ENCODE data around the gene PLCG1. TPM values are rescaled to one million over a fixed set of nuclear protein-coding genes. Genes with fewer than 3 reads are reported as not detected.

Gene PLCG1
- total RNA-seq, 2 experiments from 2014 or later, result 395 to 406 TPM

GRCh38 chr20:41201760-41202159, 64.4 kb downstream of the PLCG1 start:
- Mint-ChIP-seq H3K27ac (no peak overlapping the region), H3K27me3 (ENCODE audit: low read depth) (no peaks in the 10 kb centered on the region), H3K4me1 (ENCODE audit: low read depth) (peaks cover 3% of the 10 kb centered on the region), H3K9me3 (ENCODE audit: insufficient read depth) (peaks cover 11% of the 10 kb centered on the region), H3K4me3 (no peak overlapping the region), H3K36me3 (ENCODE audit: low read depth) (peaks cover 18% of the 10 kb centered on the region)
- POLR2A ChIA-PET, result no interaction called here
- CTCF ChIA-PET, result interaction anchor here (1.0 to 2.0 kb wide), 3 partner anchors 45 to 233 kb away, joined by 3 to 6 read pairs (median 3); partner anchors contain the start of gene LPIN3
- ATAC-seq, result no peak
- DNase-seq, result no peak

- no peak for ATAC-seq
- POLR2A ChIA-PET, result no interaction called here
- Mint-ChIP-seq H3K9me3 (ENCODE audit: insufficient read depth) (peaks cover 11% of the 10 kb centered on the region), H3K4me3 (no peak overlapping the region), H3K36me3 (ENCODE audit: low read depth) (peaks cover 17% of the 10 kb centered on the region), H3K4me1 (ENCODE audit: low read depth) (peaks cover 3% of the 10 kb centered on the region), H3K27ac (no peak overlapping the region), H3K27me3 (ENCODE audit: low read depth) (no peaks in the 10 kb centered on the region)
- no peak for DNase-seq
- CTCF ChIA-PET, result interaction anchor here (1.0 to 2.0 kb wide), 2 partner anchors 46 to 234 kb away, joined by 3 to 6 read pairs; no protein-coding TSS in a partner anchor
Observed at GRCh38 chr20:41202426-41202825, 65.1 kb downstream of the PLCG1 start.

GRCh38 chr20:41203660-41204059, 66.3 kb downstream of the PLCG1 start:
- CTCF ChIA-PET, result no interaction called here
- ATAC-seq, result no peak
- peaks cover 13% of the 10 kb centered on the region for H3K36me3 Mint-ChIP-seq (ENCODE audit: low read depth)
- POLR2A ChIA-PET, result no interaction called here
- H3K27ac Mint-ChIP-seq, result no peak overlapping the region
- peaks cover 3% of the 10 kb centered on the region for H3K4me1 Mint-ChIP-seq (ENCODE audit: low read depth)
- no peak overlapping the region for H3K4me3 Mint-ChIP-seq
- no peak for DNase-seq
- H3K27me3 Mint-ChIP-seq (ENCODE audit: low read depth), result peaks cover 2% of the 10 kb centered on the region
- H3K9me3 Mint-ChIP-seq (ENCODE audit: insufficient read depth), result peaks cover 7% of the 10 kb centered on the region

- Mint-ChIP-seq H3K4me1 (ENCODE audit: low read depth) (no peaks in the 10 kb centered on the region), H3K27ac (no peak overlapping the region), H3K9me3 (ENCODE audit: insufficient read depth) (no peaks in the 10 kb centered on the region), H3K27me3 (ENCODE audit: low read depth) (peaks cover 2% of the 10 kb centered on the region), H3K4me3 (no peak overlapping the region), H3K36me3 (ENCODE audit: low read depth) (peaks cover 7% of the 10 kb centered on the region)
- ATAC-seq (no peak), DNase-seq (no peak)
- POLR2A ChIA-PET, result no interaction called here
- CTCF ChIA-PET, result interaction anchor here (1.1 kb wide), 1 partner anchor 128 kb away, joined by 3 read pairs; no protein-coding TSS in a partner anchor
Observed at GRCh38 chr20:41204304-41205265, 67.2 kb downstream of the PLCG1 start.

GRCh38 chr20:41205313-41205712, 68.0 kb downstream of the PLCG1 start:
- no peak overlapping the region for H3K4me3 Mint-ChIP-seq
- no peak for ATAC-seq
- ChIA-PET POLR2A (no interaction called here), CTCF (interaction anchor here (1.1 kb wide), 1 partner anchor 127 kb away, joined by 3 read pairs; no protein-coding TSS in a partner anchor)
- H3K27ac Mint-ChIP-seq, result no peak overlapping the region
- peaks cover 4% of the 10 kb centered on the region for H3K36me3 Mint-ChIP-seq (ENCODE audit: low read depth)
- H3K9me3 Mint-ChIP-seq (ENCODE audit: insufficient read depth), result no peaks in the 10 kb centered on the region
- H3K4me1 Mint-ChIP-seq (ENCODE audit: low read depth), result no peaks in the 10 kb centered on the region
- no peak for DNase-seq
- peaks cover 2% of the 10 kb centered on the region for H3K27me3 Mint-ChIP-seq (ENCODE audit: low read depth)

GRCh38 chr20:41213150-41213820, 75.9 kb downstream of the PLCG1 start:
- POLR2A ChIA-PET, result no interaction called here
- Mint-ChIP-seq H3K27me3 (ENCODE audit: low read depth) (peaks cover 3% of the 10 kb centered on the region), H3K4me3 (no peak overlapping the region), H3K36me3 (ENCODE audit: low read depth) (no peaks in the 10 kb centered on the region), H3K4me1 (ENCODE audit: low read depth) (peaks cover 2% of the 10 kb centered on the region), H3K27ac (no peak overlapping the region), H3K9me3 (ENCODE audit: insufficient read depth) (no peaks in the 10 kb centered on the region)
- DNase-seq (no peak), ATAC-seq (no peak)
- CTCF ChIA-PET, result no interaction called here

GRCh38 chr20:41214202-41214601, 76.9 kb downstream of the PLCG1 start:
- Mint-ChIP-seq H3K9me3 (ENCODE audit: insufficient read depth) (no peaks in the 10 kb centered on the region), H3K4me1 (ENCODE audit: low read depth) (peaks cover 2% of the 10 kb centered on the region), H3K27ac (no peak overlapping the region), H3K4me3 (no peak overlapping the region), H3K36me3 (ENCODE audit: low read depth) (no peaks in the 10 kb centered on the region), H3K27me3 (ENCODE audit: low read depth) (peaks cover 3% of the 10 kb centered on the region)
- ChIA-PET POLR2A (no interaction called here), CTCF (interaction anchor here (0.7 kb wide), 1 partner anchor 80 kb away, joined by 3 read pairs; no protein-coding TSS in a partner anchor)
- ATAC-seq (no peak), DNase-seq (no peak)

GRCh38 chr20:41214666-41215065, 77.3 kb downstream of the PLCG1 start:
- ATAC-seq (no peak), DNase-seq (no peak)
- Mint-ChIP-seq H3K4me3 (no peak overlapping the region), H3K36me3 (ENCODE audit: low read depth) (no peaks in the 10 kb centered on the region), H3K4me1 (ENCODE audit: low read depth) (peaks cover 2% of the 10 kb centered on the region), H3K9me3 (ENCODE audit: insufficient read depth) (no peaks in the 10 kb centered on the region), H3K27ac (no peak overlapping the region), H3K27me3 (ENCODE audit: low read depth) (peaks cover 3% of the 10 kb centered on the region)
- CTCF ChIA-PET, result interaction anchor here (0.7 kb wide), 1 partner anchor 80 kb away, joined by 3 read pairs; no protein-coding TSS in a partner anchor
- POLR2A ChIA-PET, result no interaction called here

- DNase-seq, result no peak
- no peak overlapping the region for H3K27ac Mint-ChIP-seq
- peaks cover 3% of the 10 kb centered on the region for H3K27me3 Mint-ChIP-seq (ENCODE audit: low read depth)
- ChIA-PET CTCF (interaction anchor here (1.2 kb wide), 1 partner anchor 9 kb away, joined by 4 read pairs; no protein-coding TSS in a partner anchor), POLR2A (no interaction called here)
- H3K4me3 Mint-ChIP-seq, result no peak overlapping the region
- no peaks in the 10 kb centered on the region for H3K36me3 Mint-ChIP-seq (ENCODE audit: low read depth)
- no peaks in the 10 kb centered on the region for H3K9me3 Mint-ChIP-seq (ENCODE audit: insufficient read depth)
- ATAC-seq, result no peak
- H3K4me1 Mint-ChIP-seq (ENCODE audit: low read depth), result no peaks in the 10 kb centered on the region
Observed at GRCh38 chr20:41217422-41217821, 80.1 kb downstream of the PLCG1 start.

GRCh38 chr20:41218466-41218865, 81.1 kb downstream of the PLCG1 start:
- H3K27me3 Mint-ChIP-seq (ENCODE audit: low read depth), result peaks cover 3% of the 10 kb centered on the region
- H3K9me3 Mint-ChIP-seq (ENCODE audit: insufficient read depth), result no peaks in the 10 kb centered on the region
- no peak overlapping the region for H3K4me3 Mint-ChIP-seq
- DNase-seq (no peak), ATAC-seq (no peak)
- ChIA-PET CTCF (interaction anchor here (1.1 to 2.9 kb wide), 4 partner anchors 23 to 121 kb away, joined by 3 to 16 read pairs (median 5); partner anchors contain the start of gene LPIN3), POLR2A (no interaction called here)
- H3K27ac Mint-ChIP-seq, result no peak overlapping the region
- no peaks in the 10 kb centered on the region for H3K36me3 Mint-ChIP-seq (ENCODE audit: low read depth)
- H3K4me1 Mint-ChIP-seq (ENCODE audit: low read depth), result no peaks in the 10 kb centered on the region

- no peaks in the 10 kb centered on the region for H3K9me3 Mint-ChIP-seq (ENCODE audit: insufficient read depth)
- peaks cover 3% of the 10 kb centered on the region for H3K27me3 Mint-ChIP-seq (ENCODE audit: low read depth)
- ChIA-PET POLR2A (interaction anchor here (1.2 kb wide), 1 partner anchor 22 kb away, joined by 4 read pairs; no protein-coding TSS in a partner anchor), CTCF (interaction anchor here (0.6 to 2.9 kb wide), 8 partner anchors 12 to 252 kb away, joined by 3 to 16 read pairs (median 4); partner anchors contain the start of gene LPIN3)
- no peak for DNase-seq
- no peaks in the 10 kb centered on the region for H3K36me3 Mint-ChIP-seq (ENCODE audit: low read depth)
- no peak overlapping the region for H3K27ac Mint-ChIP-seq
- no peak overlapping the region for H3K4me3 Mint-ChIP-seq
- no peak for ATAC-seq
- no peaks in the 10 kb centered on the region for H3K4me1 Mint-ChIP-seq (ENCODE audit: low read depth)
Observed at GRCh38 chr20:41219824-41220223, 82.5 kb downstream of the PLCG1 start.
